ENCODE data around the gene ZNF445.

DNA sequence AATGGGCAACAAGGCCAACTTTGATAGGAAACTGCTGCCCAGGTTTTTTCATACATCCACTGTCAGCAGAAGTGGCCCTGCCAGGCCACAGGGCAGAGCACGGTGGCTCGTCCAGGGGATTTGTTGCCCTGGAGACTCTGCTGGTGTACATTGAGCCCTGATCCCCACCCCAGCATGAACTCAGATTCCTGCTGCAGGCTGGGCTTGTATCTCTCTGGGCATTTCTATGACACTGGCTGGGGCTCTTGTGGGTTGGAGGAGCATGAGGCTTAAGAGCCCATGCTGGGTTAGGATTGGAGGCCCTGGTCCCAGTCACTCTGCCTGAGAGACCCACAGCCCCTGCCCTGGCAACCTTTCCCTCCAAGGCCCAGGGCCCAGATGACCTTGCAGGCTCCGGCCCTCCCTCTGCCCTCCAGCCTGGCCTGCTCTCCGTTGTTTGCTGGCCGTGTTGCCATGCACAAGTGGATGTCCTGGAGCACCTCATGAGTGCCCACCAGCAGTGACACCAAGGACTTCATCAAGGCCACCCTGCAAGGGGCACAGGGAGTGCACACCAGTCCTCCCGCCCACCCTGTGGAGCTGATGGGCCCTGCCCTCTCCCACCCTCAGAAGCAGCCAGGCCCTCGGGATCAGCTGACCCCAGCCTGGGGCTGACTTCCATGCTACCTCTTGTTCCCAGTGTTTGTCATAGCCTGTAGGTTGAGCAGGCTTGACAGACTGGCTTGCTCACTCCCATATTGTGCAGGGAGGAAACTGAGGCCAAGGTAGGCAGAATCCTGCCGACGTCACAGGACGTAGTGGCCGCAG is 58.2 kb downstream of the ZNF445 start:
- TF ChIP-seq POLR2A (IDR thresholded peaks at IDR 0.05), result no peak
- TF ChIP-seq, protein P1, sequence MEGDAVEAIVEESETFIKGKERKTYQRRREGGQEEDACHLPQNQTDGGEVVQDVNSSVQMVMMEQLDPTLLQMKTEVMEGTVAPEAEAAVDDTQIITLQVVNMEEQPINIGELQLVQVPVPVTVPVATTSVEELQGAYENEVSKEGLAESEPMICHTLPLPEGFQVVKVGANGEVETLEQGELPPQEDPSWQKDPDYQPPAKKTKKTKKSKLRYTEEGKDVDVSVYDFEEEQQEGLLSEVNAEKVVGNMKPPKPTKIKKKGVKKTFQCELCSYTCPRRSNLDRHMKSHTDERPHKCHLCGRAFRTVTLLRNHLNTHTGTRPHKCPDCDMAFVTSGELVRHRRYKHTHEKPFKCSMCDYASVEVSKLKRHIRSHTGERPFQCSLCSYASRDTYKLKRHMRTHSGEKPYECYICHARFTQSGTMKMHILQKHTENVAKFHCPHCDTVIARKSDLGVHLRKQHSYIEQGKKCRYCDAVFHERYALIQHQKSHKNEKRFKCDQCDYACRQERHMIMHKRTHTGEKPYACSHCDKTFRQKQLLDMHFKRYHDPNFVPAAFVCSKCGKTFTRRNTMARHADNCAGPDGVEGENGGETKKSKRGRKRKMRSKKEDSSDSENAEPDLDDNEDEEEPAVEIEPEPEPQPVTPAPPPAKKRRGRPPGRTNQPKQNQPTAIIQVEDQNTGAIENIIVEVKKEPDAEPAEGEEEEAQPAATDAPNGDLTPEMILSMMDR (IDR thresholded peaks at IDR 0.05), result no peak

Measured in uterus (tissue), 2 donors.